Activated T-cell treated with anti-CD3 and anti-CD28 coated beads for 1 hour (primary cell): Measurements from ENCODE around the gene OR10A2.
"Not testable (repeated sequence)": the region's sequence is repeated elsewhere in the genome, so short reads cannot be mapped to it uniquely, and the experiment has no call there.

Experiments
- DNase-seq: peaks from one replicate; pipeline ENCODE4 v3.0.0-alpha.2; 2020; ENCODE audit warnings: low read depth

Gene OR10A2

GRCh38 chr11:6862961-6863360, at the start of gene OR10A2:
TSS of gene OR10A2 (plus strand) at chr11:6863057. CDS start at chr11:6869755, 6,698 bp downstream.
- no peak for DNase-seq

- no peak for DNase-seq
These were observed 49.2 kb upstream of the OR10A2 start for GRCh38 chr11:6813656-6814055.

GRCh38 chr11:6817694-6818093, 45.2 kb upstream of the OR10A2 start:
- no peak for DNase-seq

- no peak for DNase-seq
These were observed 43.9 kb upstream of the OR10A2 start for GRCh38 chr11:6818967-6819366.

- no peak for DNase-seq
These were observed 38.6 kb upstream of the OR10A2 start for GRCh38 chr11:6824136-6824823.

- DNase-seq: no peak
These were observed 37.6 kb upstream of the OR10A2 start for GRCh38 chr11:6825231-6825744.

- no peak for DNase-seq
These were observed 34.8 kb upstream of the OR10A2 start for GRCh38 chr11:6828103-6828502.

- no peak for DNase-seq
These were observed 29.5 kb upstream of the OR10A2 start for GRCh38 chr11:6833356-6833755.

- no peak for DNase-seq
These were observed 28.8 kb upstream of the OR10A2 start for GRCh38 chr11:6834021-6834420.

GRCh38 chr11:6841694-6842093, 21.2 kb upstream of the OR10A2 start:
- DNase-seq: no peak

GRCh38 chr11:6843670-6844069, 19.2 kb upstream of the OR10A2 start:
- DNase-seq: no peak

- no peak for DNase-seq
These were observed 18.5 kb upstream of the OR10A2 start for GRCh38 chr11:6844356-6844755.

- no peak for DNase-seq
These were observed 17.5 kb upstream of the OR10A2 start, which contains the start of gene OR10A5 for GRCh38 chr11:6845383-6845782. TSS of gene OR10A5 (plus strand) at chr11:6845683. CDS start at chr11:6845683, 0 bp downstream.

GRCh38 chr11:6850526-6850925, 12.3 kb upstream of the OR10A2 start:
- DNase-seq: no peak

GRCh38 chr11:6854801-6855200, 8.1 kb upstream of the OR10A2 start:
- not testable (repeated sequence) for DNase-seq

GRCh38 chr11:6855971-6856541, 6.8 kb upstream of the OR10A2 start:
- DNase-seq: no peak

- DNase-seq: no peak
These were observed 6.0 kb upstream of the OR10A2 start for GRCh38 chr11:6856871-6857270.

GRCh38 chr11:6864438-6864837, 1.6 kb downstream of the OR10A2 start:
- no peak for DNase-seq

- DNase-seq: no peak
These were observed 8.4 kb downstream of the OR10A2 start for GRCh38 chr11:6871278-6871677.

GRCh38 chr11:6875761-6876160, 12.9 kb downstream of the OR10A2 start:
- no peak for DNase-seq

- DNase-seq: no peak
These were observed 13.5 kb downstream of the OR10A2 start, which contains the start of gene OR10A4 for GRCh38 chr11:6876325-6876724. TSS of gene OR10A4 (plus strand) at chr11:6876625. CDS start at chr11:6876648, 23 bp downstream.

GRCh38 chr11:6876914-6877313, 14.1 kb downstream of the OR10A2 start:
- no peak for DNase-seq

GRCh38 chr11:6882751-6883150, 19.9 kb downstream of the OR10A2 start:
- DNase-seq: no peak

GRCh38 chr11:6887711-6888110, 24.9 kb downstream of the OR10A2 start:
- not testable (repeated sequence) for DNase-seq
